Keratinocyte (primary cell): ENCODE results near the gene KSR1.

Experiments
- CTCF ChIP-seq, 3 experiments: IDR thresholded peaks in 1 of 3; conservative IDR thresholded peaks in 1 of 3; optimal IDR thresholded peaks in 1 of 3; 2 replicates in 2 of 3; 3 replicates in 1 of 3; pipeline versions ENCODE3 to v1.5.1; 2011; ENCODE audit warnings: low read length in 3 of 3, mild to moderate bottlenecking in 3 of 3, moderate library complexity in 2 of 3, control low read depth in 1 of 3, inconsistent platforms in 1 of 3; ENCODE audit not compliant: insufficient read depth in 2 of 3; ENCODE audit errors: extremely low read depth in 1 of 3
- EZH2 ChIP-seq: IDR thresholded peaks from one replicate; pipeline ENCODE4 v1.6.1; 2012; ENCODE audit warnings: inconsistent platforms, mild to moderate bottlenecking, low read length, moderate library complexity

GRCh38 chr17:27457360-27457715, 1.1 kb downstream of the KSR1 start:
- TF ChIP-seq CTCF (optimal IDR thresholded peaks at IDR 0.05 in 1 of 3, IDR thresholded peaks at IDR 0.05 in 1 of 3, conservative IDR thresholded peaks at IDR 0.05 in 1 of 3; ENCODE audit: extremely low read depth in 1 of 3, insufficient read depth in 2 of 3, low read length in 3 of 3) (no peak), EZH2 (peak; percentile 13)
